Keratinocyte (primary cell): ENCODE results near the gene FNTB. TPM values are rescaled to one million over a fixed set of nuclear protein-coding genes. Genes with fewer than 3 reads are reported as not detected.
A peak's percentile ranks its signal among the peaks of the same experiment; 100 is the strongest.

ENCODE experiments used
- DNase-seq: peaks from one replicate; pipeline ENCODE4 v3.0.0-alpha.2; 2011; ENCODE audit warnings: low read depth, missing footprints, low spot score
- FAIRE-seq: peaks from 2 replicates; lab custom pipeline; 2011; peaks lifted over from hg19 to GRCh38; lab: Jason Lieb, UNC
- H2AFZ ChIP-seq: 2 replicates; pipeline ENCODE4 v1.6.0; 2012; ENCODE audit warnings: low read length, control low read depth, inconsistent platforms; ENCODE audit not compliant: control insufficient read depth
- H3K27ac ChIP-seq: 2 replicates; pipeline ENCODE4 v1.5.1; 2011; ENCODE audit warnings: low read length; ENCODE audit not compliant: control insufficient read depth, insufficient read depth
- H3K27me3 ChIP-seq: 3 replicates; pipeline ENCODE4 v1.6.0; 2011; ENCODE audit warnings: low read length; ENCODE audit not compliant: control insufficient read depth, insufficient read depth; ENCODE audit errors: extremely low read depth
- H3K36me3 ChIP-seq, 2 experiments: 2 replicates in 1 of 2; 3 replicates in 1 of 2; pipeline ENCODE4 v1.5.1; 2011; ENCODE audit warnings: low read length in 2 of 2, mild to moderate bottlenecking in 1 of 2; ENCODE audit not compliant: control insufficient read depth in 2 of 2, insufficient read depth in 2 of 2; ENCODE audit errors: extremely low read depth in 1 of 2
- H3K4me1 ChIP-seq: 3 replicates; pipeline ENCODE4 v1.5.1; 2011; ENCODE audit warnings: low read length; ENCODE audit not compliant: control insufficient read depth, insufficient read depth; ENCODE audit errors: extremely low read depth
- H3K4me2 ChIP-seq: 3 replicates; pipeline ENCODE4 v1.6.0; 2011; ENCODE audit warnings: low read depth, low read length; ENCODE audit not compliant: control insufficient read depth, insufficient read depth; ENCODE audit errors: extremely low read depth
- H3K4me3 ChIP-seq, 3 experiments: fragments of 200-600 bp in 1 of 3; sonication (generic) in 1 of 3; 2 replicates in 2 of 3; 3 replicates in 1 of 3; pipeline ENCODE4 v1.5.1; 2011 to 2016; ENCODE audit warnings: low read length in 3 of 3, mild to moderate bottlenecking in 3 of 3, control low read depth in 2 of 3, inconsistent platforms in 1 of 3, low read depth in 1 of 3, mixed read lengths in 1 of 3, mixed run types in 1 of 3, moderate library complexity in 1 of 3; ENCODE audit not compliant: control insufficient read depth in 2 of 3, insufficient read depth in 2 of 3; ENCODE audit errors: extremely low read depth in 1 of 3
- H3K79me2 ChIP-seq: 2 replicates; pipeline ENCODE4 v1.6.0; 2012; ENCODE audit warnings: low read length; ENCODE audit not compliant: control insufficient read depth, insufficient read depth
- H3K9ac ChIP-seq: 3 replicates; pipeline ENCODE4 v1.6.0; 2011; ENCODE audit warnings: low read length; ENCODE audit not compliant: control insufficient read depth, insufficient read depth; ENCODE audit errors: extremely low read depth
- H3K9me1 ChIP-seq: 3 replicates; pipeline ENCODE4 v1.6.0; 2011; ENCODE audit warnings: low read length; ENCODE audit not compliant: control insufficient read depth, insufficient read depth; ENCODE audit errors: extremely low read depth
- H3K9me3 ChIP-seq: 2 replicates; pipeline ENCODE4 v1.5.1; 2012; ENCODE audit warnings: low read depth, low read length; ENCODE audit not compliant: control insufficient read depth
- H4K20me1 ChIP-seq: 3 replicates; pipeline ENCODE4 v1.6.0; 2011; ENCODE audit warnings: low read length; ENCODE audit not compliant: control insufficient read depth, insufficient read depth; ENCODE audit errors: extremely low read depth
- EZH2 ChIP-seq: IDR thresholded peaks from one replicate; pipeline ENCODE4 v1.6.1; 2012; ENCODE audit warnings: inconsistent platforms, mild to moderate bottlenecking, low read length, moderate library complexity
- dilution Hi-C: fragments of 300-500 bp; cut with MboI; formaldehyde crosslinking; loops from one replicate; pipeline ENCODE4 v1.7.0; 2020; ENCODE audit warnings: low sequenced_read_pairs; ENCODE audit not compliant: extremely low pct_ligation_motif_present
- polyA plus RNA-seq, 5 experiments: library from polyadenylated mRNA; depleted of rRNA in 3 of 5; stranded (reverse) in 3 of 5; stranded (forward) in 1 of 5; unstranded in 1 of 5; fragments of >200 nt; gene quantifications; 1 replicate in 1 of 5; 2 replicates in 3 of 5; 3 replicates in 1 of 5; pipeline versions ENCODE4 v1.2.1 to v1.2.3, GENCODE V29; 2011 to 2012; ENCODE audit warnings: missing spikeins in 2 of 5, low read depth in 1 of 5, low replicate concordance in 1 of 5
- TF ChIP-seq, protein P1 (sequence below), 3 experiments: IDR thresholded peaks in 1 of 3; conservative IDR thresholded peaks in 1 of 3; optimal IDR thresholded peaks in 1 of 3; 2 replicates in 2 of 3; 3 replicates in 1 of 3; pipeline versions ENCODE3 to v1.5.1; 2011; ENCODE audit warnings: low read length in 3 of 3, mild to moderate bottlenecking in 3 of 3, moderate library complexity in 2 of 3, control low read depth in 1 of 3, inconsistent platforms in 1 of 3; ENCODE audit not compliant: insufficient read depth in 2 of 3; ENCODE audit errors: extremely low read depth in 1 of 3

The FNTB gene
- polyA plus RNA-seq, 1 donor (not counting 4 experiments of a cell fraction or from before 2014, with no cell fraction given), result 10.1 TPM

- FAIRE-seq (no peak), DNase-seq (no peak)
- Histone ChIP-seq H3K4me3 (no peak overlapping the region), H3K9ac (no peak overlapping the region), H4K20me1 (no peaks in the 10 kb centered on the region), H2AFZ (no peak overlapping the region), H3K9me3 (no peaks in the 10 kb centered on the region), H3K9me1 (peaks cover 2% of the 10 kb centered on the region), H3K79me2 (no peaks in the 10 kb centered on the region), H3K4me2 (no peak overlapping the region), H3K4me1 (peaks cover 4% of the 10 kb centered on the region), H3K27ac (no peak overlapping the region), H3K27me3 (no peaks in the 10 kb centered on the region), H3K36me3 (no peaks in the 10 kb centered on the region)
- dilution Hi-C loops, result no loop called here
- TF ChIP-seq, protein P1, sequence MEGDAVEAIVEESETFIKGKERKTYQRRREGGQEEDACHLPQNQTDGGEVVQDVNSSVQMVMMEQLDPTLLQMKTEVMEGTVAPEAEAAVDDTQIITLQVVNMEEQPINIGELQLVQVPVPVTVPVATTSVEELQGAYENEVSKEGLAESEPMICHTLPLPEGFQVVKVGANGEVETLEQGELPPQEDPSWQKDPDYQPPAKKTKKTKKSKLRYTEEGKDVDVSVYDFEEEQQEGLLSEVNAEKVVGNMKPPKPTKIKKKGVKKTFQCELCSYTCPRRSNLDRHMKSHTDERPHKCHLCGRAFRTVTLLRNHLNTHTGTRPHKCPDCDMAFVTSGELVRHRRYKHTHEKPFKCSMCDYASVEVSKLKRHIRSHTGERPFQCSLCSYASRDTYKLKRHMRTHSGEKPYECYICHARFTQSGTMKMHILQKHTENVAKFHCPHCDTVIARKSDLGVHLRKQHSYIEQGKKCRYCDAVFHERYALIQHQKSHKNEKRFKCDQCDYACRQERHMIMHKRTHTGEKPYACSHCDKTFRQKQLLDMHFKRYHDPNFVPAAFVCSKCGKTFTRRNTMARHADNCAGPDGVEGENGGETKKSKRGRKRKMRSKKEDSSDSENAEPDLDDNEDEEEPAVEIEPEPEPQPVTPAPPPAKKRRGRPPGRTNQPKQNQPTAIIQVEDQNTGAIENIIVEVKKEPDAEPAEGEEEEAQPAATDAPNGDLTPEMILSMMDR (optimal IDR thresholded peaks at IDR 0.05 in 1 of 3, IDR thresholded peaks at IDR 0.05 in 1 of 3, conservative IDR thresholded peaks at IDR 0.05 in 1 of 3; ENCODE audit: extremely low read depth in 1 of 3, insufficient read depth in 2 of 3, low read length in 3 of 3), result peak in 1 of 3 experiments; percentile 18
- no peak for TF ChIP-seq EZH2
Measured at GRCh38 chr14:64963611-64964010, 23.1 kb upstream of the FNTB start.

- Histone ChIP-seq H3K9me3 (no peaks in the 10 kb centered on the region), H2AFZ (no peak overlapping the region), H3K27ac (no peak overlapping the region), H3K9ac (no peak overlapping the region), H3K9me1 (peaks cover 2% of the 10 kb centered on the region), H3K27me3 (no peaks in the 10 kb centered on the region), H3K4me2 (no peak overlapping the region), H3K79me2 (no peaks in the 10 kb centered on the region), H3K4me1 (peaks cover 4% of the 10 kb centered on the region), H3K4me3 (no peak overlapping the region), H3K36me3 (no peaks in the 10 kb centered on the region), H4K20me1 (no peaks in the 10 kb centered on the region)
- DNase-seq (no peak), FAIRE-seq (no peak)
- dilution Hi-C loops, result no loop called here
- no peak for TF ChIP-seq EZH2
- TF ChIP-seq, protein P1 (optimal IDR thresholded peaks at IDR 0.05 in 1 of 3, IDR thresholded peaks at IDR 0.05 in 1 of 3, conservative IDR thresholded peaks at IDR 0.05 in 1 of 3; ENCODE audit: extremely low read depth in 1 of 3, insufficient read depth in 2 of 3, low read length in 3 of 3), result no peak
Measured at GRCh38 chr14:64965356-64966000, 21.2 kb upstream of the FNTB start.
